GDM1 (cell line): Measurements from ENCODE around the gene PRKCE.
"Not testable (repeated sequence)": the region's sequence is repeated elsewhere in the genome, so short reads cannot be mapped to it uniquely, and the experiment has no call there.

Source experiments
- DNase-seq: peaks from one replicate; lab custom pipeline; 2025; lab: John Stamatoyannopoulos, UW

Gene PRKCE

GRCh38 chr2:45699032-45699658 lies 47.7 kb downstream of the PRKCE start:
- DNase-seq, result no peak

- DNase-seq, result peak; percentile 14
Observed at GRCh38 chr2:45700407-45701013, 49.0 kb downstream of the PRKCE start.

GRCh38 chr2:45705233-45705632 lies 53.8 kb downstream of the PRKCE start:
- DNase-seq, result no peak

DNA sequence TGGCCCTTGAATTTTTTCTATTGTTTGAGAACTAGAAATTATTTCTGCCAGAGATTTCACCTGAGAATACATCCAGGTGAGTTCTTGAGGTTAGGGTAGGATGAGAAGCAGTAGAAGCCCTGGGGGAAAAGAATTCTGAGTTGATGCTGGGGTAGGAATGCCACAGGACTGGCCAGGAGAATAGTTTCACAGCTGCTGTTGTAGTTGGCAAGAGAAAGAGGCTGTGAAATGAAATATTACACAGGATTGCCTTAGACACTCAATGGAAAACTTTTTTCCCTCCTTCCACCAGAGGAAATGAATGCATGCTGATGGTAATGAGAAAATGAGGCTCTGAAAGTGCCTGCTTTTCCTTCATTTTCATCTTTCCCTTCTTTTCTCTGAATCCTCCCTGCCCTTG lies 54.6 kb downstream of the PRKCE start:
- no peak for DNase-seq

GRCh38 chr2:45707006-45707405 lies 55.5 kb downstream of the PRKCE start:
- no peak for DNase-seq

DNA sequence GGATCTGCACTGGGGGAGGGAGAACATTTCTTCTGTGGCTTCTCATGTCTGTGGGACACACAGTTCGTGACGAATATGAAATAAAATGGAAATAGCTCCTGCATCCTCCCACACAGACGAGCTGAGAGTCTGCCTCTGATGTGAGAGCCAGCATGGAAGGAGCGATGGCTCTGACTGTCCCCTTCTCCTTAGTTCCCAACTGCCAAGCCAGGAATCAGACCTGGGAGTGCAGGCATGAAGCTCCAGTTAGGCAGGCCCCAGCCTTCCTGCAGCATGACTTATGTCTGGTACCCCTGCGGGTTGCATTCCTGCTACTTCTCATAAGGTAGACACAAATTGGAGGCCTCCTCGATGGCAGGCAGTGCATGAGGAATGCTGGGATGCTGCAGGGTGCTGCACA lies 56.2 kb downstream of the PRKCE start:
- DNase-seq, result no peak

DNA sequence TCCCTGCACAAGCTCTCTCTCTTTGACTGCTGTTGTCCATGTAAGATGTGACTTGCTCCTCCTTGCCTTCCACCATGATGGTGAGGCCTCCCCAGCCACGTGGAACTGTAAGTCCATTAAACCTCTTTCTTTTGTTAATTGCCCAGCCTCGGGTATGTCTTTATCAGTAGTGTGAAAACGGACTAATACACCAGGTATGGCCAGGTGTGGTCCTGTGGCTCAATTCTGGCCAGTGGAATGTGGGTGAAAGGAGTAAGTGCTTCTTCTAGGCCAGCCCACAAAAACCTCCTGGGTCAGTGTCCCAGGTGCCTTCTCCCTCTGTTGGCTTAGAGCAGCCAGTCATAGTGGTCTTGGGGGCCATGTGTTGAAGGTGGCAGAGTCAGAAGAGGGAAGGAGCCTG lies 57.0 kb downstream of the PRKCE start:
- DNase-seq, result no peak

DNA sequence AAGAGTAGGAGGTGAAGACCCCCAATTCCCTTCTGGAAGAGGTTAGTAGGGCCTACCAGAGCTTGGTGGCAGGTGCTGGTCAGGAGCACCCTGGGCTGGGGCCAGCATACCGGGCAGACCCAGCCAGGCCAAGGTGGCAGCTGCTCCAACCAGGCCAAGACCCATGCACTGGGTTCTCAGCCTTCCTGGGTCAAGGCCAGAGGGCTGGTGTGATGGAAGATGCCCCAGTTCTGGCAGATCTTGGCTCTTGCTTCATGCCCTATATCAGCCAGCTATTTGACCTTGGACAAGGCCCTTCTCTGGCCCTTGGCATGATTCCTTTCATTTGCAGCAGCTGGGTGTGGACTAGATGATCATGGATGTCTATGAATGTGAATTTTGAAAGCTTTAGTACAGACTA lies 57.7 kb downstream of the PRKCE start:
- DNase-seq, result no peak

- no peak for DNase-seq
Observed at GRCh38 chr2:45710468-45710867, 59.0 kb downstream of the PRKCE start.

DNA sequence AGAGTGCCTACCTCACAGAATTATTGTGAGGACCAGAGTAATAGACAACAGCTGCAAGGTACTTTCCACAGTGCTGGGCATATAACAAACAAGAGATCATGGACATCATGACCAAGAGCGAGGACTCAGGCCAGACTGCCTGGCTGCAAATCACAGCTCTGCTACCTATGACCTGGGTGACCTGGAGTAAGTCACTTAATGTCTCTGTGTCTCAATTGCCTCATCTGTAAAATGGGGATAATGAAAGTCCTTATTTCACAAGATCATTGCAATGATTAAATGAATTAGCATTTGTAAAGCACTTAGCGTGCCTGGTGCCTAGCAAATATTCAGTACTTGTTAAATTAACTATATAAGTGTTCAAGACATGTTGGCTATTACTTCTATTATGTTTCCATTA lies 59.7 kb downstream of the PRKCE start:
- no peak for DNase-seq

DNA sequence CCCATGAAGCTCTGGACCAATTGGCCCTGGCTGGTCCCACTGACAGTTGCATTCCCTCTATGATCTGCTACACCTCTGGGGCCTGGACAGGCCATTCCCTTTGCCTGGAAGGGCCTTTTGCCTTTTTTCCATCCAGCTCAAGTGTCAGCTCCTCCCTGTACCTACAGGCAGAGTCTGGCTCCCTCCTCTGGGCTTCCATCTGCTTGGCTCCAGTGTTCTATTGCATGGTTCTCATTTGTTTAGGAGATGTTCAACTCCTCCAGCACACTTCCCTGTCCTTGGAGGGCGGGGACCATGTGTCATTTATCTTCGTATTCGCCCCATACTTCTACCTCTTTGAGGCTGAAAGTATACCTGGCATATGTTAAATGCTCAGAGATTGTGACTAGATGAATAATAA lies 61.1 kb downstream of the PRKCE start:
- no peak for DNase-seq

GRCh38 chr2:45713136-45713535 lies 61.7 kb downstream of the PRKCE start:
- DNase-seq, result no peak

GRCh38 chr2:45713591-45713990 lies 62.1 kb downstream of the PRKCE start:
- no peak for DNase-seq

GRCh38 chr2:45714679-45715078 lies 63.2 kb downstream of the PRKCE start:
- DNase-seq, result no peak

- DNase-seq, result no peak
Observed at GRCh38 chr2:45715601-45716379, 64.3 kb downstream of the PRKCE start.

DNA sequence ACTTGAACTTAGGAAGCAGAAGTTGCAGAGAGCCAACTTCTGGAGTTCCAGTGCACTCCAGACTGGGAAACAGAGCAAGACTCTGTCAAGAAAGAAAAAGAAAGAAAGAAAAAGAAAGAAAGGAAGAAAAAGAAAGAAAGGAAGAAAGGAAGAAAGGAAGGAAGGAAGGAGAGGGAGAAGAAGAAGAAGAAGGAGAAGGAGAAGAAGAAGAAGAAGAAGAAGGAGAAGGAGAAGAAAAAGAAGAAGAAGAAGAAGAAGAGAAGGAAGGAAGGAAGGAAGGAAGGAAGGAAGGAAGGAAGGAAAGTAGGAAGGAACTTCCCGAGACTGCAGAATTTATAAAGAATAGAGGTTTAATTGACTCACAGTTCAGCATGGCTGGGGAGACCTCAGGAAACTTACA lies 65.0 kb downstream of the PRKCE start:
- DNase-seq, result not testable (repeated sequence)

GRCh38 chr2:45716915-45717314 lies 65.4 kb downstream of the PRKCE start:
- no peak for DNase-seq

GRCh38 chr2:45720210-45720609 lies 68.7 kb downstream of the PRKCE start:
- no peak for DNase-seq

DNA sequence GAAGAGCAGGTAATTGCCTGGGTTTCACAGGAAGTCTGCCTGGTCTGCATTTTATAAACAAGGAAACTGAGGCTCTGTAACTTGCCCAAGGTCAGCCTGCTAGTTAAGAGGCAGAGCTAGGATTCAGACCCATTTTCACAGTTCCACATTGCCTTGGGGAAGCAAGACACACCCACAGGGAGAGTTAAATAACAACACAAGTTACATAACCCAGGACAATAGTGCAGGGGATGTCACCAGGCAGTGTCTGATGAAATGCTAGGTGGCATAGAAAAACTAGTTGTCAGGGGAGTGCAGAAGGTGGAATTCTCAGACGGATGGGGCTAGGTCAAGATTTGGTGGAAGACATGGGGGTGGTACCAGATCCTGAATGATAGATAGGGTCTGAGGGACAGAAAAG lies 69.7 kb downstream of the PRKCE start:
- no peak for DNase-seq

DNA sequence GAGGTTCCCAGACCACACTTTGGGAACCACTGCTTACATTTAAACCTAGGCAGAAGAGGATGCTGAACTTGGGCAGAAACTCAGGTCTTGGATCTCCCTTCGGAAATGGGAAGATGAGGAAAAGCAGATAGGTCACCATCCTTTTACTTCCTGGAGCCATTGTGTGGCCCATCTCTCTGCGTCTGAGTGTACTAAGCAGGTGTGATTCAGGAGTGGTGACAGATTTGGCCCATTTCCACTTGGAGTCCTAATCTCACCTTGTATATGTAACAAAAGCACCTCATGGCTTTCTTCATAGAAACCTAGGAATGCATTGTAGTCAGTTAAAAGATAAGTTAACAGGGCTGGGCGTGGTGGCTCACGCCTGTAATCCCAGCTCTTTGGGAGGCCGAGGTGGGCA lies 71.0 kb downstream of the PRKCE start:
- DNase-seq, result no peak

DNA sequence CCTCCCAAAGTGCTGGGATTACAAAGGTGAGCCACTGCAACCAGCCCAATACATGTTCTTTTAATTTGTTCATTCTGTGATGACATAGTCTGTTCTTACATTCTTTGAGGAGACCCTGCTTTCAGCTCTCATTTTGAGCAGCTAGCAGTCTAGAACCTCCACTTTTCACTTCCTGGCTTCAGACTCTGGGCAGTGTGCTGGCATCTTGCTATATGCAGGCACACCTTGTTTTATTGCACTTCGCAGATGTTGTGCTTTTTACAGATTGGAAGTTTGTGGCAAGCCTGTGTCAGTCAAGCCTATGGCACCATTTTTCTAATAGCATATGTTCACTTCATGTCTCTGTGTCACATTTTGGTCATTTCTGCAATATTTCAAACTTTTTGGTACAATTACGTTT lies 72.4 kb downstream of the PRKCE start:
- no peak for DNase-seq

DNA sequence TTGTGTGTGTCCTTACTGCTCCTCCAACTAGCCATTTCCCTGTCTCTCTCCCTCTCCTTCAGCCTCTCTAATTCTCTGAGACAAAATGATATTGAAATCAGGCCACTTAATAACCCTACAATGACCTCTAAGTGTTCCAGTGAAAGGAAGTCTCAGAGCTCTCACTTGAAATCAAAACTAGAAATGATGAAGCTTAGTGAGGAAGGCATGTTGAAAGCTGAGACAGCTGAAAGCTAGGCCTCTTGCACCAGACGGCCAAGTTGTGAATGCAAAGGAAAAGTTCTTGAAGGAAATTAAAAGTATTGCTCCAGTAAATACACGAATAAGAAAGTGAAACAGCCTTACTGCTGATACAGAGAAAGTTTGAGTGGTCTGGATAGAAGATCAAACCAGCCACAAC lies 72.9 kb downstream of the PRKCE start:
- DNase-seq, result no peak

- no peak for DNase-seq
Observed at GRCh38 chr2:45725731-45726130, 74.3 kb downstream of the PRKCE start.

GRCh38 chr2:45726188-45726587 lies 74.7 kb downstream of the PRKCE start:
- no peak for DNase-seq
